Motor neuron (in vitro differentiated cells): ENCODE data around the gene TPRKB. TPM values are rescaled to one million over a fixed set of nuclear protein-coding genes. Genes with fewer than 3 reads are reported as not detected.
"Not testable (repeated sequence)": the region's sequence is repeated elsewhere in the genome, so short reads cannot be mapped to it uniquely, and the experiment has no call there.

ENCODE experiments used
- ATAC-seq, 8 experiments: fragments of 200-7000 bp; cut with Tn5 transposase; replicated peaks in 6 of 8; 2 replicates each; pipeline ENCODE4 v1.8.0; 2021; ENCODE audit warnings: mild to moderate bottlenecking in 8 of 8, moderate library complexity in 8 of 8
- H3K27ac ChIP-seq, 2 donors: fragments of 250-450 bp; sonication (Bioruptor Pico); 2 replicates each; pipeline ENCODE4 v1.9.0; 2021; ENCODE audit warnings: antibody characterized with exemption in 2 of 2, mild to moderate bottlenecking in 2 of 2, moderate library complexity in 1 of 2
- H3K4me1 ChIP-seq, 2 donors: fragments of 250-450 bp; sonication (Bioruptor Pico); replicated peaks in 1 of 2; 2 replicates each; pipeline ENCODE4 v1.6.1; 2021; ENCODE audit warnings: antibody characterized with exemption in 2 of 2, mild to moderate bottlenecking in 2 of 2, moderate library complexity in 1 of 2
- H3K4me3 ChIP-seq, 5 donors: fragments of 250-450 bp; sonication (Bioruptor Pico); 2 replicates each; pipeline ENCODE4 v1.9.0; 2021; ENCODE audit warnings: antibody characterized with exemption in 5 of 5, mild to moderate bottlenecking in 5 of 5, moderate library complexity in 4 of 5
- WGBS, 10 experiments: fragments of 450-650 bp; shearing (Covaris generic); methylation state at CpG; one replicate each; pipeline ENCODE4 v1.0.0; 2022; 5-methylcytosine and 5-hydroxymethylcytosine counted together
- in situ Hi-C, 9 experiments: fragments of 400-800 bp; cut with MboI; loops; one replicate each; pipeline ENCODE4 v1.15.0; 2021; ENCODE audit warnings: low sequenced_read_pairs in 9 of 9, low pct_unique_long_range_greater_than_20kb in 2 of 9; ENCODE audit not compliant: unreplicated experiment in 9 of 9
- total RNA-seq, 8 experiments: library from RNA; unstranded; fragments of 300-600 nt; gene quantifications; 2 replicates each; pipeline versions ENCODE4 v1.2.3 to v1.2.4, GENCODE V29; 2022

TPRKB gene
- total RNA-seq, 8 experiments from 2014 or later, result 35.7 to 74.4 (median 45.5) TPM

DNA sequence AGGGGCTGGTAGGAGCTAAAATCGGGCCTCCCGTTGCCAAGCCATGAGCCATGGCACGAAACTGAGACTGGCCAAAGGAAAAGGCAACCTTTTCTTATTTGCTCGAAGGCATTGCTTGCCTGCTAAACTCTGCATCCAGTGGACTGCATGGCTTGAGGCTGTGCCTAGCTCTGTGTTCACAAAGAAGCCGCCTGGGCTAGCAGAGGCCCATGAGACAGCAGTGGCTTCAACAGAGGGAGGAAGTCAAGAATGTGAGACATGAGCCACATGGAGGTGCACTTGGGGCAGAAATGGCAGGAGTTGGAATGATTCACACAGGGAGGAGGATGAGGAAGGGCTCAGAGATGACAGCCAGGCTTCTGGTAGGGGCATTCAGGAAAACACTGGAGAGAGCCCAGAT, 33.5 kb downstream of the TPRKB start:
- H3K4me3 ChIP-seq, result no peak overlapping the region
- in situ Hi-C loops, result no loop called here
- H3K4me1 ChIP-seq, result peaks cover 0 to 11% of the 10 kb centered on the region in 2 donors
- H3K27ac ChIP-seq, result no peak overlapping the region
- WGBS, 10 experiments, result 20 to 100% (median 100%) methylated on average over 1 to 3 of the region's 5 CpGs; no CpG with 5 or more reads in 5 of the 10 experiments
- ATAC-seq, result no peak

DNA sequence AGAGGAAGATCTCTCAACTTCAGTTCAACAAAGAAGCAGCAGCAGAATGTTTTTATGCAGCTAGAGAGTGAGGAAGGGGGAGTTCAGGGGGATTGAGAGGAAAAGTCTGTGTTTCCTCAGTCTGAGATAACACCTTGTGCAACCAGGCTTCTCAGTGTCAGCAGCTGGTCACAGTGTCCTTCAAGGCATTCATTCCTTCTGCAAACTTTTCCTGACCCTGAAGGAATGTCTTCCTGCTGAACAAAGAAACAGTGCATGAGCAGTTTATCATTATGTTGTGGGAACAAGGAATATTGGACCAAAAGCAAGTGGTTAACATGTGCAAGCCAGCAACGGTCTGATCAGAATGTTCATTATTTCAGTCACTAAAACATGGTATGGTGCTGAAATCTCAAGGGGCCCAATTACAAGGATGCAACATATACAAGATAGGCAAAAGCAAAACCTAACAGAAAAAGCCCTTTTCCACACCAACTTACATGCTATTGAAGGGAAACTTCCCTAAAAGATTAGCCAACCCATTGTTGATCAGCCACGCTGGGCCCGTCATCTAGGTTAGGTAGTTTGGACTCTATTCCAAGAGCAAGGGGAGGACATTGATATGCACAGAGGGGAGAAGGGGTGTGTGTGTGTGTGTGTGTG, 34.2 kb downstream of the TPRKB start:
- peaks cover 0 to 11% of the 10 kb centered on the region in 2 donors for H3K4me1 ChIP-seq
- in situ Hi-C loops, H3K4me3 ChIP-seq, H3K27ac ChIP-seq: not testable (repeated sequence)
- ATAC-seq, result peak in 1 of 8 experiments; percentile 36
- WGBS, 10 experiments, result 60% methylated on average over 1 of the region's 3 CpGs; no CpG with 5 or more reads in 9 of the 10 experiments

DNA sequence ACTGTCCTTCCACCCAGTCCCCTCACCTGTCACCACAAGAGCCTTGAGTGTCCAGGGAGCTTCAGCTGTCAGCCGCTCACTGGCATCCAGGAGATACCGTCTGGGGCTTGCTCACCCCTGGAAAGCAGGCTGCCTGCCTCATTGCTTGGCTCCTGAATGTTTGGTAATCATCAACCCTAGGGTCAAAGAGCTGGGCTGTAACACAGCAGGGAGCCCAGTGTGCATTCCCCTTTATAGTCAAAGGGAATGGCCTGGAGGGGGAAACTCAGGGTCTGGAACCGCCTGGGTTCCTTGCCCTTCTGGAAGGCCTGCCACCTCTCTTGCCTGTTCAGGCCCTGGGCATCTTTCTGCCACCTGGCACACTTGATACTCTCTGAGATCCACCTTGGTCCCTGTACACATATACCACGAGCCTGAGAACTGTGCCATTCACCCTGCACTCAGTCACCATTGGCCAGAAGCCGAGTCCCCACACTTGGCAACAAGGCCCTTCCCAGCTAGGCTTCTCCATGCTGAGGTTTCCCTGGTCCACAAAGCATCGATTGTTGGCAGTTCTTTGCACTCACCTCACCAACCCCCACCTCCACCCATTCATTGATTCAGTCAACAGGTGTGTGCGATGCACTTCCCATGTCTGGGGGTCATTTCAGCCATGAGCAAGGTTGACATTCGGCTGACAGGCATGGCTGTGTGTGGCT, 35.0 kb downstream of the TPRKB start:
- 43 to 90% (median 44%) methylated on average over 2 to 4 of the region's 8 CpGs; no CpG with 5 or more reads in 7 of the 10 experiments for WGBS, 10 experiments
- Histone ChIP-seq H3K27ac (no peak overlapping the region), H3K4me1 (peaks cover 0 to 11% of the 10 kb centered on the region in 2 donors), H3K4me3 (no peak overlapping the region)
- in situ Hi-C loops, result no loop called here
- ATAC-seq, result no peak

DNA sequence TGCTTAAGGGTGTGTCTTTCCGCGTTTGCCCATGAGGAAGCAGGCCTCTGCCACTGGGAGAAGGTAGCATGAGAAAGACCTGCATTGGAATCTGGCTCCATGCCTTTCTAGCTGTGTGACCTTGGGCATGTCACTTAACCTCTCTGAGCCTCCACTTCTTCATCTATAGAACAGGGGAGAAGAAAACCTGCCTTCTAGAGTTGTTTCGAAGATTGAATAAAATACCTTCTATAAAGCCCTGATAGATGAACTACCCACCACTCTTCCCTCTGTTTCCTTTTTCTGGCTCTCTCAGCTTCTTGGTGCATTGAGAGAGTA, 35.7 kb downstream of the TPRKB start:
- WGBS, 10 experiments, result 80% methylated on average over 1 of the region's 3 CpGs; no CpG with 5 or more reads in 9 of the 10 experiments
- not testable (repeated sequence) for H3K27ac ChIP-seq

DNA sequence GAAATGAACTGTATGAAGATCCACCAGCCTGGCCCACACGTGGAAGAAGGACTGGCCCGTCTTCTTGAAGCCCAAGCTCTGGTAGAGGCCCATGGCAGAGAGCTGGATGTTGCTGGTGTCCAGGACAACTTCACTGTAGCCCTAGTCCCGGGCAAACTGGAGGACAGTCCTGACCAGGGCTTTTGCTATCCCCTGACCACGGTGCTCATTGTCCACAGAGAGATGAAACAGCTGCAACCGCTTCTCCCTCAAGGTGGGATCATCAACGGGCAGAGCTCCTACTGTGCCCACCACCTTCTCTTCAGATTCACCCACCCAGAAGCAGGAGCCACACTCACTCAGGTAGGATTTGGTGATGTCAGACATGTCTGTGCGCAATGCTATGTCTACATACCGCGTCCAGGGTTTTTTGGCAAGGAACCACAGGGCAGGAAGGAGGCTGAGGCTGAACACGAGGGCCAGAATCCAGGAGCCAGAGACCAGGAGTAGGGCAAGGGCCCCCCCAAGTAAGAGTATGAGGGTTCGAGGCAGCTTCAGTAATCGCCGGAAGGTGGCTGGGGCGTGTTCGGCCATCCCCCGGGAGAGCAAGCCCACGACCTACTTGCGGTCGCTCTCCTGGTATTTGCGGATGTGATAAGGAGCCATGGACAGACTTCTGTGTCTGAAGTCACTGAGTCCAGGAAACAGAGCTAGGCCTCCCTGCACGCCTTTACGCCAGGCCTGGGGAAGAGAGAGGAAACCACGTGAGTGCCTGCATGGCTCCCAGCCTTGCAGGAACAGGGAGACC, 36.3 kb downstream of the TPRKB start:
- Histone ChIP-seq H3K4me1 (peaks cover 0 to 11% of the 10 kb centered on the region in 2 donors), H3K27ac (peak overlapping the region in 1 of 2 donors; percentile 48), H3K4me3 (no peak overlapping the region)
- in situ Hi-C loops, result no loop called here
- 0 to 97% (median 90%) methylated on average over 2 to 10 of the region's 23 CpGs; no CpG with 5 or more reads in 3 of the 10 experiments for WGBS, 10 experiments
- no peak for ATAC-seq

More for the DNA sequence above, 35.7 kb downstream of the TPRKB start:
- H3K4me3 ChIP-seq, in situ Hi-C loops, ATAC-seq: not testable (repeated sequence)
- peaks cover 0 to 11% of the 10 kb centered on the region in 2 donors for H3K4me1 ChIP-seq

DNA sequence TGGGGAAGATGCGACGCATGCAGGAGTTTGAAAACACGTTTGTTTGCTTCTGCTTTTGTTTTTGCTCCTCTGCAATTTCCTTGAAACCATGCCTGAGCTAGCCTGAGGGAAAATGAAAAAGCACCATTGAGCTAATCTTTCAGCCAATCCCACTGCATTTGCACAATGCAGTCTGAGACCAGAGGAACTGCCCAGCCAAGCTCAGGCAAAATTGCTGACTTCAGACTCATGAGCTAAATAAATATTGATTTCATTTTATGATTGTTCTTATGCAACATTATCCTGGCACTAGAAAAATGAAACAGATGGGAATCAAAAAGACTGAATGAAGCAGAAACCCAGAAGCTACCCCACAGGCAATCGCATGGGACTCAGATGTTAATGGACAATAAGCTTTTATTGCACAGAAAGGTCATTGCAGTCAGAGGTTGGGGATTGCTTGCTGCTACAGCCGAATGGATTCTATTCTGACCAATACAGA, 37.0 kb downstream of the TPRKB start:
- H3K4me3 ChIP-seq, result no peak overlapping the region
- peak in 5 of 8 experiments; percentile 61 to 92 (median 89) for ATAC-seq
- H3K27ac ChIP-seq, result peak overlapping the region in 1 of 2 donors; percentile 48
- in situ Hi-C loops, result no loop called here
- peaks cover 0 to 11% of the 10 kb centered on the region in 2 donors for H3K4me1 ChIP-seq
- WGBS, 10 experiments, result 0 to 74% (median 40%) methylated on average over 1 to 5 of the region's 5 CpGs; no CpG with 5 or more reads in 1 of the 10 experiments

DNA sequence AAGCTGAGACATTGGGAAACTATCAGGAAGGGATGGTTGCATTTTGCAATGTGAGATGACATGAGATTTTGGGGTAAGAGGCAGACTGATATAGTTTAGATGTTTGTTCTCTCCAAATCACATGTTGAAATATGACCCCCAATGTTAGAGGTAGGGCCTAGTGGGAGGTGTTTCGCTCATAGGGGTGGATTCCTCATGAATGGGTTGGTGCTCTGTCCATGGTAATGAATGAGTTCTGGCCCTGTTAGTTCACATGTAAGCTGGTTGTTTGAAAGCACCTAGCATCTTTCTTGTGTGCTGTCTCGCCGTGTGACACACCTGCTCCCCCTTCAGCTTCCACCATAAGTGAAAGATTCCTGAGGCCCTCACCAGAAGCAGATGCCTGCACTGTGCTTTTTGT, 37.7 kb downstream of the TPRKB start:
- in situ Hi-C loops, result no loop called here
- Histone ChIP-seq H3K4me3 (no peak overlapping the region), H3K27ac (no peak overlapping the region), H3K4me1 (peaks cover 0 to 11% of the 10 kb centered on the region in 2 donors)
- peak in 3 of 8 experiments; percentile 7 to 21 (median 13) for ATAC-seq
- WGBS, 10 experiments, result 43 to 100% (median 90%) methylated on average over 1 to 3 of the region's 3 CpGs; no CpG with 5 or more reads in 5 of the 10 experiments

DNA sequence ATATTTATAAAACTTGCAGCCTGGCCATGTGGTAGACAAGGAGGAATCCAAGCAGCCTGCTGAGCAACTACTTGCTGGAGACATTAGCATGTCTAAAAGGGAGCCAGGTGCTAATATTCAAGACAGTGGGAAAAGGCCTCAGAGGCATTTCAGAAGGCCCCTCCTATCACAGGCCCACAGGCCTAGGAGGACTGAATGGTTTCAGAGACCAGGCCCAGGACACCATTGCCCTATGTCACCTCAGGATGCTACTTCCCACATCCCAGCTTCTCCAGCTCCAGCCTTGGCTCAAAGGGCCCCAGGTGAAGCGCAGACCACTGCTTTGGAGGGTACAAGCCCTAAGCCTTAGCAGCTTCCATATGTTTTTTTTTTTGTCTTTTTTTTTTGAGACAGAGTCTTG, 39.0 kb downstream of the TPRKB start:
- 100% methylated on average over 1 of the region's 1 CpG; no CpG with 5 or more reads in 9 of the 10 experiments for WGBS, 10 experiments
- peaks cover 0 to 11% of the 10 kb centered on the region in 2 donors for H3K4me1 ChIP-seq
- no peak overlapping the region for H3K27ac ChIP-seq
- no peak for ATAC-seq
- H3K4me3 ChIP-seq, result no peak overlapping the region
- in situ Hi-C loops, result no loop called here

DNA sequence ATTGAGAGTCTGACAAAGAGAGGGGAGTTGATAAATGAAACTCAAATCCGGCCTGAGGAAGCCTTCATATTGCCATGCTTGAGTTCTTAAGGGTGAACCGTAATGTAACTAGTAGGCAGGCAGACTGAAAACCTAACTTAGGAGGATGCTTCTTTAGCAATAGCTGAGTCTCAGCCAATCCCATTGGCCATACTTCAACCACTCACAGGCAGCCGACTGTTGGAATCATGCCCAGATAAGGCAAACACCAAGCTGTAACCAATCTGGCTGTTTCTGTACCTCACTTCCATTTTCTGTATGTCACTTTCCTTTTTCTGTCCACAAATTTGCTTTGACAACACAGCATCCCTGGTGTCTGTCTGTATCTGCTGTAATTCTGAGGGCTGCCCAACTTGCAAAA, 39.5 kb downstream of the TPRKB start:
- H3K4me1 ChIP-seq, result peaks cover 0 to 11% of the 10 kb centered on the region in 2 donors
- in situ Hi-C loops, result no loop called here
- no peak overlapping the region for H3K4me3 ChIP-seq
- no peak for ATAC-seq
- WGBS, 10 experiments, result 0 to 100% (median 72%) methylated on average over 1 to 3 of the region's 3 CpGs; no CpG with 5 or more reads in 2 of the 10 experiments
- H3K27ac ChIP-seq, result no peak overlapping the region

DNA sequence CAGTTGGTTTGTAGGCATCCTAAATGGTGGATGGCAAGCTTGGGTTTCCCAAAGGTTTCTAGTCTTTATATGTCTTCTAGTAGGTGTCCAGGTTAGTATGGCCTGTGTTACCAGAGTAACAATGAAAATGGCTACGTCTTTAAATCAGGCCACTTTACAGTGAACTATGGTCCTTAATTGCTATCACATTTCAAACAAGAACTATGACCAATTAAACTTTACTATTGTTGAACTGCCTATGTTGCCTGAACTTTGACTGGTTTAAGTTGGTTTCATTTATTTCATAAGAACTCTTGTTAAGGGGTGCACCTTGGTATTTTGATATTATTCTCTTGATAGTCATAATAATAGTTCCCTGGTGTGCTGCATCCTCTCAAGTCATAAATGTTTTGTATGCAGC, 40.2 kb downstream of the TPRKB start:
- H3K27ac ChIP-seq, ATAC-seq, H3K4me3 ChIP-seq, in situ Hi-C loops: not testable (repeated sequence)
- WGBS, 10 experiments, result 71 to 86% (median 80%) methylated on average over 1 of the region's 1 CpG; no CpG with 5 or more reads in 7 of the 10 experiments
- peaks cover 0 to 11% of the 10 kb centered on the region in 2 donors for H3K4me1 ChIP-seq

DNA sequence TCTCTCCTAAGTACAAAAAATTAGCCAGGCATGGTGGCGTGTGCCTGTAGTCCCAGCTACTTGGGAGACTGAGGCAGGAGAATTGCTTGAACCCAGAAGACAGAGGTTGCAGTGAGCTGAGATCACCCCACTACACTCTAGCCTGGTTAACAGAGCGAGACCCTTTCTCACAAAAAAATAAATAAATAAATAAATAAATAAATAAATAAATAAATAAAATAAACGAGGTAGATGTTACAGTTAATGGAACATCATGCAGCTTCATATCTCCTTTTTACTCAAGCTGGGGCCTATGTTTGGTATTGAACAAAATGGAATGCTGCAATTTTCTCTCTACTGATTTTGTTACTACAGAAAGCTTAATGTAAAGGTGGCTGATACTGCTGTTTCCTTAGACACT, 40.6 kb downstream of the TPRKB start:
- H3K4me3 ChIP-seq, in situ Hi-C loops, ATAC-seq, H3K27ac ChIP-seq: not testable (repeated sequence)
- H3K4me1 ChIP-seq, result peaks cover 0 to 11% of the 10 kb centered on the region in 2 donors
- WGBS, 10 experiments, result 0 to 100% (median 60%) methylated on average over 1 to 3 of the region's 3 CpGs; no CpG with 5 or more reads in 3 of the 10 experiments

DNA sequence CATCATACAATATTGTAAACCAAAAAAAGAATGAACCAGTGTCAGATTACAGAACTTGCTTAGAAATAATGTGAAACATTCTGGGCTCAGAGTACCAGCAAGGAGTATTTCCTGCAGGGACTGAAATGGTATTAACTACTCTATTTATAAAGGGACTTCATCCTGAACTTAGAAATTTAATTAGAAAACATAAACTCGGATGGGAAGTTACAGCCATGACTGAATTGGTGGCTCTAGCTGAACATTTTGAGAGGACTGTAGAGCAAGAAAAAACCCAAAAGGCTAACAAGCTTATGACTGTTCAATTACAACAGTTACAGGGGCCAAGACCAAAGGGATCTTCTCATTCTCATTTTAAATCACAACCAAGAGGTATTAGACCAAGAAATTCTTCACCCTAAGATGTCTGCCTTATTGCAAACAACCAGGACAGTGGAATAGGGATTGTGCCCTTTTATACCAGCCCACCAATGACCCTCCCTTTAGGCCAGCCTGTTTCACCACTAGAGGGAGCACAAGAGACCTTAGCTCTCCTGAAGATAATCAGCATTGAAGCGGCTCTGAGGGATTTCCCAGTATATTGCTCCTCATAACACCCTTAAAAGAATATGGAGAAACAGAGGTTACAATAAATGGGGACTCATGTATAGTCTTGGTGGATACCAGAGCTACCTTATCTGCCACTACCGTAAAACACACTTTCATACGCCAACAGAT, 46.6 kb downstream of the TPRKB start:
- WGBS, 10 experiments, result 0 to 88% (median 50%) methylated on average over 1 to 4 of the region's 4 CpGs; no CpG with 5 or more reads in 5 of the 10 experiments
- in situ Hi-C loops, result not testable (repeated sequence)

More for the DNA sequence above, 46.6 kb downstream of the TPRKB start:
- H3K4me1 ChIP-seq, H3K4me3 ChIP-seq, H3K27ac ChIP-seq: not testable (repeated sequence)
- peak in 7 of 8 experiments; percentile 47 to 96 (median 81) for ATAC-seq
